Vagina (tissue), 2 donors: ENCODE data around the gene SLC32A1.

Experiments used
- CTCF ChIP-seq, 3 experiments: fragments of 450-650 bp in 2 of 3; fragments of 200-600 bp in 1 of 3; sonication (generic) in 1 of 3; IDR thresholded peaks; one replicate each; pipeline ENCODE4 v1.5.1; 2017 to 2019; ENCODE audit warnings: antibody characterized with exemption in 3 of 3, mild to moderate bottlenecking in 2 of 3, moderate library complexity in 2 of 3
- POLR2A ChIP-seq, 2 donors: fragments of 450-650 bp; IDR thresholded peaks; one replicate each; pipeline ENCODE4 v1.6.1; 2017; ENCODE audit warnings: antibody characterized with exemption in 2 of 2, mild to moderate bottlenecking in 2 of 2, moderate library complexity in 2 of 2
- POLR2AphosphoS5 ChIP-seq, 2 donors: sonication (generic); formaldehyde crosslinking; IDR thresholded peaks; one replicate each; pipeline ENCODE4 v1.9.0; 2017; ENCODE audit warnings: antibody characterized with exemption in 2 of 2, mild to moderate bottlenecking in 2 of 2, low read depth in 1 of 2; ENCODE audit not compliant: insufficient read depth in 1 of 2

DNA sequence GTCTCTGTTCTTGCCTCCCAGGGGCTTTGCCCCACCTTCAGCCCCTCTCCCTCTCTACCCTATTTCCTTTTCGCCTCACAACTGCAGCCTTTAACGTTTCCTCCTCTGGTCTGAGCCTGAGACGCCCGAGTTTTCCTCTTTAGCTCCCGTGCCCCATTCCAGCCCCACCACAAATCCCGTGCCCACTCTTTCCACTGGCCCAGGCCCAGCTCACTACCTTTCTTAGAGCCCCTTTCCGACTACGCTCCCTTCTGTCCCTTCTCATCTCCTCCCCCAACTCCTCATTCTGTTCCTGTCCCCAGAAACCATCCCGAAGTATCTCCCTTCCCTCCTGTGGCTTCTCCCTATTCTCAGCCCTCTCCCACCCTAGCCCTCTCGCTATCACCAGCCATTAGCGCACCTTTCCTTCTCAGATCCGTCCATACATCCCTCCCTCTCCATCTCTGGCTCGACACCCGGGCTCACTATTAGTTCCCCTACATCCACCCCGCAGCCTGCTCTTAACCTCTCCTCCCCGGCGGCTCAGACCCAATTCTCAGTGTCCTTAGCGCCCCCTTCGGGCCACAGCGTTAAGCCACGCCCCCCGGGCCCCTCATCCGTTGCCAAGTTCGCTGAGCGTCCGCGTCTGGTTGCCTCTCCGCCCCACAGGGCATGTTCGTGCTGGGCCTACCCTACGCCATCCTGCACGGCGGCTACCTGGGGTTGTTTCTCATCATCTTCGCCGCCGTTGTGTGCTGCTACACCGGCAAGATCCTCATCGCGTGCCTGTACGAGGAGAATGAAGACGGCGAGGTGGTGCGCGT, 2.7 kb downstream of the SLC32A1 start:
- TF ChIP-seq CTCF (IDR thresholded peaks at IDR 0.05) (no peak), POLR2AphosphoS5 (IDR thresholded peaks at IDR 0.05; ENCODE audit: insufficient read depth in 1 of 2, low read depth in 1 of 2) (no peak), POLR2A (IDR thresholded peaks at IDR 0.05) (no peak)
